Colon (tissue), 2 donors: Measurements from ENCODE around the gene TSTD2.

Source experiments
- FAIRE-seq: peaks from 2 replicates; lab custom pipeline; 2012; peaks lifted over from hg19 to GRCh38; lab: Jason Lieb, UNC
- donor health status: control.
- donor health status: control.

The TSTD2 gene

GRCh38 chr9:97632985-97633858 lies at the start of gene TSTD2, which contains the start of gene NCBP1:
TSS of gene TSTD2 (minus strand) at chr9:97633368. CDS start at chr9:97627562, 5,806 bp downstream.
TSS of gene NCBP1 (plus strand) at chr9:97633821. CDS start at chr9:97633882, 61 bp downstream.
- FAIRE-seq: no peak

GRCh38 chr9:97682242-97682641 lies 49.1 kb upstream of the TSTD2 start:
- FAIRE-seq: no peak

GRCh38 chr9:97675655-97676054 lies 42.5 kb upstream of the TSTD2 start:
- FAIRE-seq: no peak

- FAIRE-seq: no peak
Measured at GRCh38 chr9:97673922-97674321, 40.8 kb upstream of the TSTD2 start.

- no peak for FAIRE-seq
Measured at GRCh38 chr9:97672403-97672802, 39.2 kb upstream of the TSTD2 start.

GRCh38 chr9:97670586-97670985 lies 37.4 kb upstream of the TSTD2 start:
- no peak for FAIRE-seq

- FAIRE-seq: no peak
Measured at GRCh38 chr9:97668485-97668884, 35.3 kb upstream of the TSTD2 start.

- FAIRE-seq: no peak
Measured at GRCh38 chr9:97666907-97667686, 33.9 kb upstream of the TSTD2 start.

GRCh38 chr9:97665742-97666141 lies 32.6 kb upstream of the TSTD2 start:
- FAIRE-seq: no peak

GRCh38 chr9:97660847-97661246 lies 27.7 kb upstream of the TSTD2 start:
- FAIRE-seq: no peak

- no peak for FAIRE-seq
Measured at GRCh38 chr9:97660340-97660739, 27.2 kb upstream of the TSTD2 start.

- no peak for FAIRE-seq
Measured at GRCh38 chr9:97659771-97660170, 26.6 kb upstream of the TSTD2 start.

- no peak for FAIRE-seq
Measured at GRCh38 chr9:97658707-97659106, 25.5 kb upstream of the TSTD2 start.

- no peak for FAIRE-seq
Measured at GRCh38 chr9:97651646-97652045, 18.5 kb upstream of the TSTD2 start.

GRCh38 chr9:97647996-97648395 lies 14.8 kb upstream of the TSTD2 start:
- no peak for FAIRE-seq

GRCh38 chr9:97645720-97646119 lies 12.6 kb upstream of the TSTD2 start:
- FAIRE-seq: no peak

- no peak for FAIRE-seq
Measured at GRCh38 chr9:97640325-97640724, 7.2 kb upstream of the TSTD2 start.

GRCh38 chr9:97638666-97639065 lies 5.5 kb upstream of the TSTD2 start:
- FAIRE-seq: no peak

- FAIRE-seq: no peak
Measured at GRCh38 chr9:97636903-97637302, 3.7 kb upstream of the TSTD2 start.

- no peak for FAIRE-seq
Measured at GRCh38 chr9:97635026-97635425, 1.9 kb upstream of the TSTD2 start.

- FAIRE-seq: no peak
Measured at GRCh38 chr9:97633859-97634490, 807 bp upstream of the TSTD2 start.

GRCh38 chr9:97632248-97632984 lies 752 bp downstream of the TSTD2 start:
- no peak for FAIRE-seq
